K562 (cell line): ENCODE measurements around the gene NCKIPSD. TPM values are rescaled to one million over a fixed set of nuclear protein-coding genes. Genes with fewer than 3 reads are reported as not detected.

Experiments
- ARID3B ChIP-seq: fragments of 250-450 bp; sonication (Bioruptor Pico); IDR thresholded peaks from 2 replicates; pipeline ENCODE4 v1.4.0; 2020; ENCODE audit warnings: borderline replicate concordance
- ATF1 ChIP-seq, 2 experiments: fragments of 450-650 bp in 1 of 2; IDR thresholded peaks; 2 replicates each; pipeline ENCODE4 v1.6.1; 2016; ENCODE audit warnings: missing compliant biosample characterization in 1 of 2, missing genetic modification characterization in 1 of 2
- CHCHD3 ChIP-seq: fragments of 250-450 bp; sonication (Bioruptor Pico); IDR thresholded peaks from 2 replicates; pipeline ENCODE4 v2.1.2; 2022; ENCODE audit warnings: mild to moderate bottlenecking
- EZH2 ChIP-seq: IDR thresholded peaks from 2 replicates; pipeline ENCODE4 v1.6.1; 2012; ENCODE audit warnings: low read depth, mild to moderate bottlenecking, inconsistent platforms, low read length, borderline replicate concordance
- IFI16 ChIP-seq: fragments of 250-450 bp; sonication (Bioruptor Pico); IDR thresholded peaks from 2 replicates; pipeline ENCODE4 v2.1.2; 2022; ENCODE audit warnings: mild to moderate bottlenecking, inconsistent platforms
- LEF1 ChIP-seq: fragments of 450-650 bp; IDR thresholded peaks from 2 replicates; pipeline ENCODE4 v1.6.1; 2016; ENCODE audit warnings: mild to moderate bottlenecking
- NCOA4 ChIP-seq: fragments of 450-650 bp; IDR thresholded peaks from 2 replicates; pipeline ENCODE4 v1.6.1; 2018; ENCODE audit warnings: mild to moderate bottlenecking; ENCODE audit not compliant: partially characterized antibody
- NFYB ChIP-seq: IDR thresholded peaks from 2 replicates; pipeline ENCODE4 v1.6.1; 2011; ENCODE audit warnings: mild to moderate bottlenecking, moderate library complexity; ENCODE audit not compliant: insufficient read length; ENCODE audit errors: extremely low read depth
- NONO ChIP-seq, 2 experiments: fragments of 200-400 bp in 1 of 2; fragments of 450-650 bp in 1 of 2; formaldehyde crosslinking in 1 of 2; IDR thresholded peaks; 2 replicates each; pipeline ENCODE4 v1.6.1; 2017; ENCODE audit warnings: low read depth in 2 of 2, mild to moderate bottlenecking in 2 of 2, moderate library complexity in 2 of 2, low read length in 1 of 2
- PHB ChIP-seq: fragments of 250-450 bp; sonication (Bioruptor Pico); IDR thresholded peaks from 2 replicates; pipeline ENCODE4 v1.5.0; 2021
- PHF20 ChIP-seq: fragments of 450-650 bp; IDR thresholded peaks from 2 replicates; pipeline ENCODE4 v1.6.1; 2018; ENCODE audit not compliant: partially characterized antibody
- PHF21A ChIP-seq: fragments of 450-650 bp; IDR thresholded peaks from 2 replicates; pipeline ENCODE4 v1.6.1; 2017; ENCODE audit warnings: low read depth, borderline replicate concordance
- PYGO2 ChIP-seq: fragments of 450-650 bp; IDR thresholded peaks from 2 replicates; pipeline ENCODE4 v1.6.1; 2016; ENCODE audit warnings: mild to moderate bottlenecking, missing genetic modification characterization, moderate library complexity, missing compliant biosample characterization
- SRSF1 ChIP-seq: fragments of 200-400 bp; formaldehyde crosslinking; IDR thresholded peaks from 2 replicates; pipeline ENCODE4 v1.6.1; 2017; ENCODE audit warnings: mild to moderate bottlenecking, low read depth, low read length, moderate library complexity
- WHSC1 ChIP-seq: IDR thresholded peaks from one replicate; pipeline ENCODE4 v1.6.1; 2012; ENCODE audit warnings: low read length, control low read depth, inconsistent platforms
- ZBTB8A ChIP-seq: fragments of 450-650 bp; IDR thresholded peaks from 2 replicates; pipeline ENCODE4 v1.6.1; 2018; ENCODE audit warnings: mild to moderate bottlenecking, moderate library complexity; ENCODE audit not compliant: partially characterized antibody
- ZC3H11A ChIP-seq: IDR thresholded peaks from 2 replicates; pipeline ENCODE4 v1.6.1; 2012; ENCODE audit warnings: low read depth, low read length, improper control_type of control experiment
- ZNF280A ChIP-seq: fragments of 450-650 bp; IDR thresholded peaks from 2 replicates; pipeline ENCODE4 v1.6.1; 2018; ENCODE audit warnings: mild to moderate bottlenecking, low read depth; ENCODE audit not compliant: partially characterized antibody
- polyA plus RNA-seq, 8 experiments: library from polyadenylated mRNA; depleted of rRNA in 4 of 8; stranded (reverse) in 5 of 8; unstranded in 3 of 8; fragments of >200 nt; fragmentation: Nextera tagmentation in 2 of 8; fragmentation: Illumina TruSeq in 1 of 8; extraction: Ambion mirVana in 2 of 8; extraction: Trizol in 1 of 8; gene quantifications; 2 replicates each; pipeline versions ENCODE4 v1.2.1 to v1.2.3, GENCODE V29; 2011 to 2014; ENCODE audit warnings: inconsistent platforms in 1 of 8, missing spikeins in 1 of 8
- total RNA-seq, 7 experiments: library from RNA; depleted of rRNA in 6 of 7; stranded (reverse); fragments of >200 nt in 6 of 7; fragmentation: Illumina TruSeq in 2 of 7; extraction: Trizol in 2 of 7; gene quantifications; 2 replicates each; pipeline versions ENCODE4 v1.2.1 to v1.2.3, GENCODE V29; 2011 to 2021; ENCODE audit warnings: low replicate concordance in 1 of 7
- TF ChIP-seq, protein P1 (sequence below): sonication (generic); formaldehyde crosslinking; IDR thresholded peaks from 2 replicates; pipeline ENCODE4 v1.8.1; 2023; ENCODE audit warnings: mild to moderate bottlenecking, missing genetic modification reagents
- TF ChIP-seq, protein P2 (sequence below): sonication (generic); formaldehyde crosslinking; IDR thresholded peaks from 2 replicates; pipeline ENCODE4 v1.5.0; 2020; ENCODE audit warnings: missing genetic modification reagents
- TF ChIP-seq, protein P3 (sequence below): fragments of 250-450 bp; sonication (Bioruptor Pico); IDR thresholded peaks from 2 replicates; pipeline ENCODE4 v1.8.0; 2022; ENCODE audit warnings: moderate library complexity, mild to moderate bottlenecking, inconsistent platforms

NCKIPSD gene
- total and polyA plus RNA-seq, 9 of the 15 experiments (the other 6 are each of a cell fraction or from before 2014, with no cell fraction given): 0.49 to 24.4 (median 12.3) TPM

DNA sequence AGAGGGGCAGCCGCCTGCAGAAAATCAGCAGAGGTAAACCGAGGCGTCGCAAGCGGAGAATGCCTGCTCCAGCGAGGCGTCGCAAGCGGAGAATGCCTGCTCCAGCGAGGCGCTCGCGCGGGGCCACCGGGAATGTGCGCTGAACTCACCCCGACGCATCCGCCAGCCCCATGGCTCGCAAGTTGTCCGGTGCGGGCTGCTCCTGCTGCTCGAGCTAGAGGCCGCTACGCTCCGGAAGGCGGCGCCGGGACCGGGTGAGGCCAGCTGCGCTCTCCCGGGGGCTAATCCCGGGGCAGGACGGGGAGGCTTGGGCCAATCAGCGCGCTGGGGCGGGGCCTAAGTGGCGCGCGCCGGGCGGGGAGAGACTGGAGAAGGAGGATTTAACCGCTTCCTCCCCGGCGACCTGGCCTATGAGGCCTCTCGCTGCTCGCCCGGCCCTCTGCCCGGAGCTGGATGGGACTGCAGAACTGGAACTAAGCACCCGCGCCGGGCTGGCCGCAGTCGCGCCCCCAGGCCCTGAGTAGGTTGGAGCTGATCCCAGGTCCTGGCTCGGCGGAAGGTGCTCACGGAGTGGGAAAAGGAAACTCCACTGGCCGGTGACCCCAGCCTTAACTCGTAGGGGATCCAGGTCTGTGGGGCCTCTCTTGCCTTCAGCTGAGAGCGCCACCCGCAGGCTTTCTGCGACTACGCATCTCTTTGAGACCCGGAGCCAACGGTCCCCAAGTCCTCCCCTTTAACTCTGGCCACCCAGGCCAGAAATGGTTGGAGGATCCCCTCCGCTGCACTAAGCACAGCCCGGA, 50.3 kb downstream of the NCKIPSD start, which contains the start of gene SLC26A6 (continued):
- TF ChIP-seq, protein P1, sequence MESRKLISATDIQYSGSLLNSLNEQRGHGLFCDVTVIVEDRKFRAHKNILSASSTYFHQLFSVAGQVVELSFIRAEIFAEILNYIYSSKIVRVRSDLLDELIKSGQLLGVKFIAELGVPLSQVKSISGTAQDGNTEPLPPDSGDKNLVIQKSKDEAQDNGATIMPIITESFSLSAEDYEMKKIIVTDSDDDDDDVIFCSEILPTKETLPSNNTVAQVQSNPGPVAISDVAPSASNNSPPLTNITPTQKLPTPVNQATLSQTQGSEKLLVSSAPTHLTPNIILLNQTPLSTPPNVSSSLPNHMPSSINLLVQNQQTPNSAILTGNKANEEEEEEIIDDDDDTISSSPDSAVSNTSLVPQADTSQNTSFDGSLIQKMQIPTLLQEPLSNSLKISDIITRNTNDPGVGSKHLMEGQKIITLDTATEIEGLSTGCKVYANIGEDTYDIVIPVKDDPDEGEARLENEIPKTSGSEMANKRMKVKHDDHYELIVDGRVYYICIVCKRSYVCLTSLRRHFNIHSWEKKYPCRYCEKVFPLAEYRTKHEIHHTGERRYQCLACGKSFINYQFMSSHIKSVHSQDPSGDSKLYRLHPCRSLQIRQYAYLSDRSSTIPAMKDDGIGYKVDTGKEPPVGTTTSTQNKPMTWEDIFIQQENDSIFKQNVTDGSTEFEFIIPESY: 0 out of 2 replicates have a peak, but pooled peaks have one; percentile 5
- TF ChIP-seq CHCHD3 (CRISPR knock-in tag) (no peak), ATF1 (CRISPR knock-in tag; IDR thresholded peaks at IDR 0.05) (no peak), ATF1 (tag; IDR thresholded peaks at IDR 0.05) (peak; percentile 45), ARID3B (CRISPR knock-in tag) (no peak), NONO (IDR thresholded peaks at IDR 0.05; ENCODE audit: low read depth in 2 of 2, low read length in 1 of 2) (0 out of 4 replicates have a peak, but pooled peaks of 1 of the 2 experiments have one; percentile 8), PHF21A (no peak), ZBTB8A (no peak), LEF1 (no peak), NCOA4 (no peak), PHB (no peak), WHSC1 (no peak), PHF20 (peak; percentile 68), ZNF280A (no peak), EZH2 (no peak), IFI16 (no peak), ZC3H11A (no peak), NFYB (peak; percentile 88), SRSF1 (no peak), PYGO2 (tag) (no peak)
- TF ChIP-seq, protein P2, sequence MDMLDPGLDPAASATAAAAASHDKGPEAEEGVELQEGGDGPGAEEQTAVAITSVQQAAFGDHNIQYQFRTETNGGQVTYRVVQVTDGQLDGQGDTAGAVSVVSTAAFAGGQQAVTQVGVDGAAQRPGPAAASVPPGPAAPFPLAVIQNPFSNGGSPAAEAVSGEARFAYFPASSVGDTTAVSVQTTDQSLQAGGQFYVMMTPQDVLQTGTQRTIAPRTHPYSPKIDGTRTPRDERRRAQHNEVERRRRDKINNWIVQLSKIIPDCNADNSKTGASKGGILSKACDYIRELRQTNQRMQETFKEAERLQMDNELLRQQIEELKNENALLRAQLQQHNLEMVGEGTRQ (CRISPR knock-in tag): no peak
- TF ChIP-seq, protein P3, sequence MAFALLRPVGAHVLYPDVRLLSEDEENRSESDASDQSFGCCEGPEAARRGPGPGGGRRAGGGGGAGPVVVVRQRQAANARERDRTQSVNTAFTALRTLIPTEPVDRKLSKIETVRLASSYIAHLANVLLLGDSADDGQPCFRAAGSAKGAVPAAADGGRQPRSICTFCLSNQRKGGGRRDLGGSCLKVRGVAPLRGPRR (CRISPR knock-in tag): no peak
